ENCODE data around the gene LMNB1.

LMNB1 gene

DNA sequence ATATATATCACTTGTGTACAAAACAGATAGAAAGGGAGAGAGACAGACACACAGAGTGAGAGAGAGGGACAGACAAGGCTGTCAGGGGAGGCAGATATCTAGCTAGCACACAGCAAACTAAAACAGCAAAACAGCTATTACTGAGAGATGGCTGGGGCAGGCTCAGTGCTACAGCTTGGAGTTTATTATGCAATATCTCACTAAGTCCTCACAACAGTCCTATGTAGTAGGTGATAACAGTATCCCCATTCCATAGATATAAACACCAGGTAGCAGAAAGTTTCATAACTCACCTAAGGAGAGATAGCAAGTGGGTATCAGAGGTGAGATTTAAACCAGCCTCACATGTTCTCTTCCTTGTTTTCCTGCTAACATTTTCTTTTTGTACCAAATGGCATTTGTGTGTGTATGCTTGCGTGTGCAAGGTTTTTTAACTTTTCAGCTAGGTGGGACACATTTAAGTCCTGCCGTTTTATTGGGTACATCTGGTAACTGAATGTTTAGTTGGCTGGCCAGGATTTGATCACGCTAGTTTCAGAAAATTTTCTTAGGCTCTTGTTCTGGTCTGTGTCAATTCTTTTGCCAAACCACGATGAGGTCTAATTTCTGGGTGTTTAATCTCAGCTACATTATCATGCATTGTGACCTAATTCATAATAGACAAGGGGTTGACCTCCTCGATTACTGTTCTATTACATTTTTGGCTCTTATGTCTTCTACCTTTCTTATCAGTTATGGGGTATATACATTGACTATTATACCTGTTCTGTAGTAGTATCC, 105.1 kb downstream of the LMNB1 start:
- H3K4me2 ChIP-seq (ENCODE audit: insufficient read depth, low read length), result no peak overlapping the region
- no peaks in the 10 kb centered on the region for H3K79me2 ChIP-seq (ENCODE audit: insufficient read depth, low read length)
- no peak overlapping the region for H3K9ac ChIP-seq (ENCODE audit: low read depth, low read length)
- DNase-seq (no peak), ATAC-seq (ENCODE audit: insufficient read depth, low read depth) (no peak)
- TF ChIP-seq, protein P1, sequence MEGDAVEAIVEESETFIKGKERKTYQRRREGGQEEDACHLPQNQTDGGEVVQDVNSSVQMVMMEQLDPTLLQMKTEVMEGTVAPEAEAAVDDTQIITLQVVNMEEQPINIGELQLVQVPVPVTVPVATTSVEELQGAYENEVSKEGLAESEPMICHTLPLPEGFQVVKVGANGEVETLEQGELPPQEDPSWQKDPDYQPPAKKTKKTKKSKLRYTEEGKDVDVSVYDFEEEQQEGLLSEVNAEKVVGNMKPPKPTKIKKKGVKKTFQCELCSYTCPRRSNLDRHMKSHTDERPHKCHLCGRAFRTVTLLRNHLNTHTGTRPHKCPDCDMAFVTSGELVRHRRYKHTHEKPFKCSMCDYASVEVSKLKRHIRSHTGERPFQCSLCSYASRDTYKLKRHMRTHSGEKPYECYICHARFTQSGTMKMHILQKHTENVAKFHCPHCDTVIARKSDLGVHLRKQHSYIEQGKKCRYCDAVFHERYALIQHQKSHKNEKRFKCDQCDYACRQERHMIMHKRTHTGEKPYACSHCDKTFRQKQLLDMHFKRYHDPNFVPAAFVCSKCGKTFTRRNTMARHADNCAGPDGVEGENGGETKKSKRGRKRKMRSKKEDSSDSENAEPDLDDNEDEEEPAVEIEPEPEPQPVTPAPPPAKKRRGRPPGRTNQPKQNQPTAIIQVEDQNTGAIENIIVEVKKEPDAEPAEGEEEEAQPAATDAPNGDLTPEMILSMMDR (IDR thresholded peaks at IDR 0.05; ENCODE audit: borderline replicate concordance, extremely low read depth, low read length, poor library complexity, severe bottlenecking), result no peak
- TF ChIP-seq EZH2 (IDR thresholded peaks at IDR 0.05; ENCODE audit: borderline replicate concordance, low read depth, low read length, severe bottlenecking), result no peak
- H3K4me3 ChIP-seq (ENCODE audit: low read depth in 1 of 2, low read length in 2 of 2), result no peak overlapping the region
- no peak overlapping the region for H2AFZ ChIP-seq (ENCODE audit: low read depth, low read length)
- H3K27me3 ChIP-seq (ENCODE audit: insufficient read depth, low read length, poor library complexity), result no peaks in the 10 kb centered on the region
- no peak overlapping the region for H3K27ac ChIP-seq (ENCODE audit: low read length)
- H3K4me1 ChIP-seq (ENCODE audit: insufficient read depth, low read length), result no peaks in the 10 kb centered on the region
- no peaks in the 10 kb centered on the region for H3K9me3 ChIP-seq (ENCODE audit: insufficient read depth, low read length, severe bottlenecking)
- no peaks in the 10 kb centered on the region for H4K20me1 ChIP-seq (ENCODE audit: insufficient read depth, low read length)
- no peaks in the 10 kb centered on the region for H3K36me3 ChIP-seq (ENCODE audit: insufficient read depth, low read length)

DNA sequence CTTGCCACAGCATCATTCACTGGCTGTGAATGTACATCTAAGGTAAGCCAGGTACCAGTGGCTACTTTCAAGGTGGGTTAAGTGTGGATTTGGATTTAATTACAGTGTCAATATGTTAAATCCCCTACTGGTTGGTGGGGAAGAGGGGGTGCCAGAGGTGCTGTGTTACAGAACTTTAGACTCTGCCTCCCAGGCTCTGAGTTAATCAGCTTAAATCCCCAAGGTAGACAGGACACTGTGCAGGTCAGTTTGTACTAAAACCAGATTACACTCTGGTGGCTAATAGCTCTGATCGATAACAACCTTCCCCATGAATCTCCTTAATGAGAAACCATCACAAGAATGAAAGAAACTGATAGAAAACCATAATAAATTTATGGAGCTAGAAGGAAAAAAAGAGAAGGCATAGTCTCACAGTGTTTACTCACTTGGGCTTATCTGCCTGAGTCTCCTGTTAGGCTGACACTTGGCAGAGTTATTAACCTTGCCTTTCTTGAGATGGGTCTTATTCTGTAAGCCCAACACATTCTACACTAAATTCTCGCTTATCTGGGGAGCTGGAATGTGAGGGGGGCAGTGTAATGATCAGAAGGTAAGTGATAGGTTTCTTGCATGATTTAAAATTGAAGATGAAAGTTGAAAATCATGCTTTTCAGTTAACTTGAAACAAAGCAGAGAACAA, 106.8 kb downstream of the LMNB1 start:
- Histone ChIP-seq H3K4me1 (ENCODE audit: insufficient read depth, low read length) (no peaks in the 10 kb centered on the region), H4K20me1 (ENCODE audit: insufficient read depth, low read length) (no peaks in the 10 kb centered on the region), H3K9ac (ENCODE audit: low read depth, low read length) (no peak overlapping the region), H3K36me3 (ENCODE audit: insufficient read depth, low read length) (no peaks in the 10 kb centered on the region), H3K9me3 (ENCODE audit: insufficient read depth, low read length, severe bottlenecking) (no peaks in the 10 kb centered on the region), H3K27me3 (ENCODE audit: insufficient read depth, low read length, poor library complexity) (no peaks in the 10 kb centered on the region), H3K27ac (ENCODE audit: low read length) (no peak overlapping the region), H3K79me2 (ENCODE audit: insufficient read depth, low read length) (no peaks in the 10 kb centered on the region), H3K4me2 (ENCODE audit: insufficient read depth, low read length) (no peak overlapping the region), H2AFZ (ENCODE audit: low read depth, low read length) (no peak overlapping the region), H3K4me3 (ENCODE audit: low read depth in 1 of 2, low read length in 2 of 2) (no peak overlapping the region)
- ATAC-seq (ENCODE audit: insufficient read depth, low read depth) (no peak), DNase-seq (no peak)
- no peak for TF ChIP-seq EZH2 (IDR thresholded peaks at IDR 0.05; ENCODE audit: borderline replicate concordance, low read depth, low read length, severe bottlenecking)
- TF ChIP-seq, protein P1 (IDR thresholded peaks at IDR 0.05; ENCODE audit: borderline replicate concordance, extremely low read depth, low read length, poor library complexity, severe bottlenecking), result no peak

DNA sequence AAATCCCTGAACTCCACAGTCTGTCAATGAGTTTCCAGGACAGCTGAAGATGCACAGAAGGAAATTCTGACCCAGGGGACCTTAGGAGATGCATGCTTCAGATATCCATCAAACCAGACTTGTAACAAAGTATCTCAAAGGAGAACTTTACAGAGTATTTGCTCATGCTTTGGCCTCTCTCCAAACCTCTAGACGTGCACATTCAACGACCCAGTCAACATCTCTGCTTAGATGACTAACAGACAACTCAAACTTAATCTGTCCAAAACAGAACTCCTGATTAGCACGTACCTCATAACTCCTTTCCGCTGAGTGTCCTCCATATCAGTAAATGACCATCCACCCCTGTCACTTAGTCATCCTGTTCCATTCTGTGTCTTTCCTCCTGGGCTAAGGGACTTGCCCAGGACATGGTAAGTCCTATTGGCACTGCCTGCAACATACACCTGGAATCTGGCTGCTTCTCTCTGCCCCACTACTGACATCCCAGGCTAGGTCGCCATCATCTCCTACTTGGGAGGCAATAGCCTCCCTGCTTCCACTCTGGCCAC, 107.4 kb downstream of the LMNB1 start:
- TF ChIP-seq, protein P1 (IDR thresholded peaks at IDR 0.05; ENCODE audit: borderline replicate concordance, extremely low read depth, low read length, poor library complexity, severe bottlenecking), result no peak
- no peak for TF ChIP-seq EZH2 (IDR thresholded peaks at IDR 0.05; ENCODE audit: borderline replicate concordance, low read depth, low read length, severe bottlenecking)
- H3K9ac ChIP-seq (ENCODE audit: low read depth, low read length), result no peak overlapping the region
- H3K4me2 ChIP-seq (ENCODE audit: insufficient read depth, low read length), result no peak overlapping the region
- no peaks in the 10 kb centered on the region for H3K79me2 ChIP-seq (ENCODE audit: insufficient read depth, low read length)
- H3K27ac ChIP-seq (ENCODE audit: low read length), result no peak overlapping the region
- no peaks in the 10 kb centered on the region for H3K36me3 ChIP-seq (ENCODE audit: insufficient read depth, low read length)
- H3K27me3 ChIP-seq (ENCODE audit: insufficient read depth, low read length, poor library complexity), result no peaks in the 10 kb centered on the region
- no peaks in the 10 kb centered on the region for H3K4me1 ChIP-seq (ENCODE audit: insufficient read depth, low read length)
- H3K4me3 ChIP-seq (ENCODE audit: low read depth in 1 of 2, low read length in 2 of 2), result no peak overlapping the region
- H2AFZ ChIP-seq (ENCODE audit: low read depth, low read length), result no peak overlapping the region
- H3K9me3 ChIP-seq (ENCODE audit: insufficient read depth, low read length, severe bottlenecking), result no peaks in the 10 kb centered on the region
- DNase-seq (no peak), ATAC-seq (ENCODE audit: insufficient read depth, low read depth) (no peak)
- H4K20me1 ChIP-seq (ENCODE audit: insufficient read depth, low read length), result no peaks in the 10 kb centered on the region
